ENCODE results near the gene SOHLH1. TPM values are rescaled to one million over a fixed set of nuclear protein-coding genes. Genes with fewer than 3 reads are reported as not detected.

SOHLH1 gene
- total RNA-seq, 1 donor from 2014 or later = not detected

- POLR2A ChIA-PET = no interaction called here
- TF ChIP-seq, protein P1, sequence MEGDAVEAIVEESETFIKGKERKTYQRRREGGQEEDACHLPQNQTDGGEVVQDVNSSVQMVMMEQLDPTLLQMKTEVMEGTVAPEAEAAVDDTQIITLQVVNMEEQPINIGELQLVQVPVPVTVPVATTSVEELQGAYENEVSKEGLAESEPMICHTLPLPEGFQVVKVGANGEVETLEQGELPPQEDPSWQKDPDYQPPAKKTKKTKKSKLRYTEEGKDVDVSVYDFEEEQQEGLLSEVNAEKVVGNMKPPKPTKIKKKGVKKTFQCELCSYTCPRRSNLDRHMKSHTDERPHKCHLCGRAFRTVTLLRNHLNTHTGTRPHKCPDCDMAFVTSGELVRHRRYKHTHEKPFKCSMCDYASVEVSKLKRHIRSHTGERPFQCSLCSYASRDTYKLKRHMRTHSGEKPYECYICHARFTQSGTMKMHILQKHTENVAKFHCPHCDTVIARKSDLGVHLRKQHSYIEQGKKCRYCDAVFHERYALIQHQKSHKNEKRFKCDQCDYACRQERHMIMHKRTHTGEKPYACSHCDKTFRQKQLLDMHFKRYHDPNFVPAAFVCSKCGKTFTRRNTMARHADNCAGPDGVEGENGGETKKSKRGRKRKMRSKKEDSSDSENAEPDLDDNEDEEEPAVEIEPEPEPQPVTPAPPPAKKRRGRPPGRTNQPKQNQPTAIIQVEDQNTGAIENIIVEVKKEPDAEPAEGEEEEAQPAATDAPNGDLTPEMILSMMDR (IDR thresholded peaks at IDR 0.05) = no peak
- ATAC-seq (ENCODE audit: low read depth) = no peak
- Mint-ChIP-seq H3K27me3 (peaks cover 8% of the 10 kb centered on the region), H3K36me3 (ENCODE audit: low read depth) (no peaks in the 10 kb centered on the region), H3K4me3 (no peak overlapping the region), H3K27ac (no peak overlapping the region), H3K4me1 (no peaks in the 10 kb centered on the region), H3K9me3 (no peaks in the 10 kb centered on the region)
- CTCF ChIA-PET = no interaction called here
- DNase-seq = no peak
- intact Hi-C loops (cut with micrococcal nuclease) = no loop called here
Observed at GRCh38 chr9:135741276-135742219, 42.3 kb upstream of the SOHLH1 start.

DNA sequence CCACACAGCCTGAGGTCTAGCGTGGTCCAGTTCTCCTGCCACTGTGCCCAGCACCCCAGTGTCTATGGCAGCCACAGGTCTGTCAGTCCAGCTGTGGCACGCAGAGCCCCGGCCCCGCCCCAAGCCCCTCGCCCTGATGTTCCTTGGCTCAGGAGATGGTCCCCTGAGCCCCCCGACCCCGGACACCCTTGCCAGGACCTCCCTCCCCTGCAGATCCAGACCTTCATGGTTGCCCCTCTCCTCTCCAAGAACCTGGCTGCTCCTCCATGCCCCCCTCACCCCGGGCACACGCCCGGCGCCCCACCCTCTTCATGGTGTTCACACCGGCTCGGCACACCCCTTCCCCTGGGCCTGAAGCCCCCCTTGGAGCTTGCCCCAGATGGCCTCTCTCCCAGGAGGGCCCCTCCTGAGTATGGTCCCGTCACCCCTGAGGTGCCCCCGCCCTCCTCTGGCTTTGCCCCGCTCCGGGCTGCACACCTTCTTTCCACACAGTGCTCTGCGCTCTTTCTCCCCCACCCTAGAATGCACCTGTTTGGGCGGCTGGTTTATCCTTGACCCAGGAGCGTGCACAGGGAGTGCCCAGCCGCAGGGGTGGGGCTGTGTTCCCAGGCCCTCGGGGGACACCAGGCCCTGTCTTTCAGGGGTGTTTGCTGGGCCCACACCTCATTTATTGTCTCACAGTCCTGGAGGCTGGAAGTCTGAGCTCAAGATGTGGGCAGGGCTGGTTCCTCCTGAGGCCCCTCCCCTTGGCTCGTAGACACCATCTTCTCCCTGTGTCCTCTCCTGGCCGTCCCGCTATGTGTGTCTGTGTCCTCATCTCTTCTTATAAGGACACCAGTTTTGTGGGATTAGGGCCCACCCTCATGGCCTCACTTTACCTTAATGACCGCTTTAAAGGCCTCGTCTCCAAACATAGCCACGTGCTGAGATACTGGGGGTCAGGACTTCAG lies 40.3 kb upstream of the SOHLH1 start:
- Mint-ChIP-seq H3K9me3 (no peaks in the 10 kb centered on the region), H3K4me3 (no peak overlapping the region), H3K36me3 (ENCODE audit: low read depth) (no peaks in the 10 kb centered on the region), H3K27ac (no peak overlapping the region), H3K4me1 (no peaks in the 10 kb centered on the region), H3K27me3 (peaks cover 8% of the 10 kb centered on the region)
- DNase-seq (no peak), ATAC-seq (ENCODE audit: low read depth) (no peak)
- ChIA-PET POLR2A (no interaction called here), CTCF (no interaction called here)
- TF ChIP-seq, protein P1 (IDR thresholded peaks at IDR 0.05) = no peak
- intact Hi-C loops (cut with micrococcal nuclease) = no loop called here

DNA sequence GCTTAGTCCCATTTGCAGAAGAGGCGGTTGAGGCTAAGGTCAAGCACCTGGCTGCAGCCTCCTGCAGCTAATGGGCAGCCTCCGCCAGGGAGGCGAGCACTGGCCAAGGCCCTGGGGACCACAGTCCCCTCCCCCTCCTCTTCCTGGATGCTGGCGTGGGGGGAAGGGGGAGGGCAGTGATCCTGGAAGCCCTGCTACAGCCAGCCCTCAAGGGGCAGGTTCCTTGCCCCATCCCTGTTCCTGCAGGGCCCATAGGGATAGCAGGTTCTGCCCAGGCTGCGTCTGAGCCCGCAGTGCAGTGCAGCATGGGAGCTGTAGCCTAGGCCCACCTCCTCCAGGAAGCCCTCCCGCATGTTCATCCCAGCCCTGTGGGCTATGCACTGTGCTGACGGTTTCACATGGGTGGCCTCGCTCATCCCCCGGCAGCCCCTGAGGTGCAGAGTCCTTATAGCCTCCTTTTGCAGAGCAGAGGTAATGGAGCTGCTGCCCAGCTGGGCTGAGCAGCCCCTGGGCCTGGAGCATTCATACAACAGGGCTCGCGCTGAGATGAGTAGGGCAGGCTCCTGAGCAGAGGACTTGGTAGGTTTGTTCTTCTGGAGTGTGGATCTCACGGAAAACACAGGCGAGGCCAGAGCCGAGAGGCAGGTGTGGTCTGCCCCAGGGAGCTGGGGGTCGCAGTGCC lies 38.7 kb upstream of the SOHLH1 start:
- TF ChIP-seq, protein P1 (IDR thresholded peaks at IDR 0.05) = no peak
- ATAC-seq (ENCODE audit: low read depth) (no peak), DNase-seq (no peak)
- Mint-ChIP-seq H3K27ac (no peak overlapping the region), H3K4me3 (no peak overlapping the region), H3K27me3 (peaks cover 8% of the 10 kb centered on the region), H3K36me3 (ENCODE audit: low read depth) (no peaks in the 10 kb centered on the region), H3K4me1 (no peaks in the 10 kb centered on the region), H3K9me3 (no peaks in the 10 kb centered on the region)
- intact Hi-C loops (cut with micrococcal nuclease) = no loop called here
- CTCF ChIA-PET = no interaction called here
- POLR2A ChIA-PET = no interaction called here

GRCh38 chr9:135736979-135737839 lies 37.9 kb upstream of the SOHLH1 start:
- no peak for DNase-seq
- Mint-ChIP-seq H3K27me3 (peaks cover 8% of the 10 kb centered on the region), H3K9me3 (no peaks in the 10 kb centered on the region), H3K27ac (no peak overlapping the region), H3K36me3 (ENCODE audit: low read depth) (no peaks in the 10 kb centered on the region), H3K4me1 (no peaks in the 10 kb centered on the region), H3K4me3 (no peak overlapping the region)
- CTCF ChIA-PET = no interaction called here
- TF ChIP-seq, protein P1 (IDR thresholded peaks at IDR 0.05) = no peak
- POLR2A ChIA-PET = no interaction called here
- intact Hi-C loops (cut with micrococcal nuclease) = no loop called here
- ATAC-seq (ENCODE audit: low read depth) = no peak
